ENCODE results near the gene EIF4A3. TPM values are rescaled to one million over a fixed set of nuclear protein-coding genes. Genes with fewer than 3 reads are reported as not detected.

EIF4A3 gene
- total and polyA plus RNA-seq, 5 experiments from 2014 or later: 53.0 to 88.6 (median 58.2) TPM

DNA sequence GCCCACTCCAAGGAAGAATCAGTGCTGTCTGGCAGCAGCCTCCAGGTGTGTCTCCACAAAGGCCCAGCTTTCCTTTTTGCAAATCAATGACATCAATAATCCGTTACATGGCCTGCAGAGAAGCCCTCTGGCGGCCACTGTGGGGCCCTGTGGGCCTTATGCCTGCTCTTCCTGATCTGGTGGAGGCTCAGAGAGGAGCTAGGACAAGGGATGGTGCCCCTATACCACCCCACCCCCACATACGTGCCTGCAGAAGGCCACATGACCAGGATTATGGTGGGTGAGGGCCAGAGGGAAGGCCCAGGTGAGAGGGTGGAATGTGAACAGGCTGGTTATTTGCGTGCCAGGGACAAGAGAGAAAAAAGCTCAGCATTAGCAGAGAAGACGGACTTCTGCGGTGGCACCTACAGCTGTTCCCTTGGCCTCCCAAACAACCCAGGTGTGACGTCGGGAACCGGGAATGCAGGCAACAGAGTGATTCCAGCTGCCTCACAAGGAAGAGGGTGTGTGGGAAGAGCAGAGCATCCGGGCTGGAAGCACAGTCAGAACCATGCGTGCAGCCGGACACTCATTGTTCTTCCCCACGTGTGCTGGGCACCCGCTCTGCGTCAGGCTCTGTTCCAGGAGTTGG, 22.5 kb downstream of the EIF4A3 start:
- Mint-ChIP-seq H3K27me3 (peaks cover 13 to 30% (median 22%) of the 10 kb centered on the region in 5 donors), H3K36me3 (no peaks in the 10 kb centered on the region), H3K9me3 (no peaks in the 10 kb centered on the region), H3K4me1 (peaks cover 0 to 1% (median 0%) of the 10 kb centered on the region in 4 donors), H3K27ac (no peak overlapping the region), H3K4me3 (no peak overlapping the region)
- ATAC-seq: no peak
- POLR2A ChIA-PET: no interaction called here
- no peak for DNase-seq

DNA sequence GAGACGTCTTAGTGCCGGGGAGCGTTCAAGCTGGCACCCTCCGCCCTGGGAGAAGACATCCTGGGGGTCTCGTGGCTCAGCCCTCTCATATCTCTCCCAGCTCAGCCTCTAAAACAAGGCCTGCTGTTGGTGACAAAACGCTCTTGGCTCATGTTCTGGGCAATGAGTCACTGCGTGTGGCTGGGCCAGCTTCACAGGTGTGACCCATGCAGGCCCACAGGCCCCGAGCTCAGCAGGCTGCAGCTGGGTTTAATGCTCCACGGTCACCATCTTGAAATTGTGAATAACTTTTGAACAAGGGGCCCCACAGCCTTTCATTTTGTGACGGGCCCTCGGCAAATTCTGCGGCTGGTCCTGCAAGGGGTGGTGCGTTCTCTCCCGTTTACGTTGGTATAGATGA, 23.1 kb downstream of the EIF4A3 start:
- POLR2A ChIA-PET: no interaction called here
- Mint-ChIP-seq H3K9me3 (no peaks in the 10 kb centered on the region), H3K36me3 (no peaks in the 10 kb centered on the region), H3K27ac (no peak overlapping the region), H3K4me3 (no peak overlapping the region), H3K4me1 (no peaks in the 10 kb centered on the region), H3K27me3 (peaks cover 12 to 24% (median 18%) of the 10 kb centered on the region in 5 donors)
- DNase-seq: no peak
- ATAC-seq: no peak

DNA sequence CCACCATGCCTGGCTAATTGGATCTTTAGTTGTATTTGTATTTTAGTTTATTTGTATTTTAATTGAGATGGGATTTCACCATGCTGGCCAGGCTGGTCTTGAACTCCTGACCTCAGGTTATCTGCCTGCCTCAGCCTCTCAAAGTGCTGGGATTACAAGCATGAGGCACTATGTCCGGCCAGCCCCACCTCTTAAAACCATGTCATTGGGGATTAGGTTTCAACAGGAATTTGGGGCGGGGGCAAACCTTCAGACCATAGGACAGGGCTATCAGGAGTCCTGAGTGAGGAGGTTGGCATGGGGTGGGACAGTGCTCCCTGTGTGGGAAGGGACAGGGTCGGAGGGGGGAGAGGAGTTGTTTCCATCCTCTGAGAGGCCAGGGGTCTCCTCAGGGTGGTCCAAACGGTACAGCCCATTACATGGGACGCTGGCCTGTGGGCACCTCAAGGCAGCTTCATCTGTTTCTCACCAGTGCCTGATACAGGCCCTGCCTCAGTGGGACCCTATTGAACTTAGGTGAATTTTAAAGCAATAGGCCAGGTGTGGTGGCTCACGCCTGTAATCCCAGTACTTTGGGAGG, 23.9 kb downstream of the EIF4A3 start:
- Mint-ChIP-seq H3K36me3 (no peaks in the 10 kb centered on the region), H3K4me3 (no peak overlapping the region), H3K4me1 (no peaks in the 10 kb centered on the region), H3K27me3 (peaks cover 9 to 16% (median 15%) of the 10 kb centered on the region in 5 donors), H3K9me3 (no peaks in the 10 kb centered on the region), H3K27ac (no peak overlapping the region)
- no peak for DNase-seq
- ATAC-seq: no peak
- POLR2A ChIA-PET: no interaction called here

DNA sequence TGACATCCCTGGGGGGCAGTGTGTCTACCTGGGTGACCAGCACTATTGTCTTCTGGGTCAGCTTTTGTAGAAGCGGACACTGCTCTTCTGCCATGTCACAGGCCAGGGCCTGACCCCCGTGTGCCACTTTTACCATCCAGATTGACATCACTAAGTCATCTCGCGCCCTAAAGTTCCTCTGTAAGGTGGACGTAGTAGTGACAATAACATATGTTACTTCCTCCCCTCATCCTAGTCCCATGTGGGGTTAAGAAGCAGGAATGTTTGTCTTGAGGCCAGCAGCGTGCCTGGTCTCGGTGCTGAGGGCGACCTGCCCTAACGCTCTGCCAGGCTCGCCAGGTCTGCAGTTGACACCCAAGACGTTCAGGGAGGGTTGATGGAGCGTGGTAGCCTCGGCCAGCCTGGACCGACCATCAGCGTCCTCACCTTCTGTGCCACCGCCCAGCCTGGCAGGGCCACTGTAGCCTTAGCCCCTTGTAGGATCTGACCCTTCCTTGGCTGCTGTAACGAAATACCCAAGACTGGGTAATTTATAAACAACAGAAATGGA, 24.8 kb downstream of the EIF4A3 start:
- peaks cover 4 to 16% (median 10%) of the 10 kb centered on the region in 5 donors for H3K27me3 Mint-ChIP-seq
- H3K4me3 Mint-ChIP-seq: no peak overlapping the region
- no peaks in the 10 kb centered on the region for H3K9me3 Mint-ChIP-seq
- DNase-seq (no peak), ATAC-seq (no peak)
- POLR2A ChIA-PET: no interaction called here
- H3K4me1 Mint-ChIP-seq: no peaks in the 10 kb centered on the region
- H3K27ac Mint-ChIP-seq: no peak overlapping the region
- H3K36me3 Mint-ChIP-seq: no peaks in the 10 kb centered on the region

DNA sequence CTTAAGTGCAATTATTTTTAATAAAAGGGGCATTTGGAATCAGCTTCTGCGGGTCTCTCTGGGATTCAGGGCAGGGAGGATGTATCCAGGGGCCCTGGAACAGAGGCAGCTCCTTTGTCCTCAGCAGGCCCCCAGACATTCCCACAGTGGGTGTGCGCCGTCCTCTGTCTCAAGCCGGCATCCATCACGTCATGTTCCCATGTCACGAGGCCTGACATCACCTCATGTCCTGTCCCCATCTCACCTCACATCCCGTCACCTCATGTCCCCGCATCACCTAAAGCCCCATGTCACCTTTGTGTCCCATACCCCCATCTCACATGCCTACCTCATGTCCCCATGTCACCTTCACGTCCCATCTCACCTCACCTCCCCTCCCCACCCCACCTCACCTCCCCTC, 27.1 kb downstream of the EIF4A3 start:
- POLR2A ChIA-PET: no interaction called here
- no peaks in the 10 kb centered on the region for H3K4me1 Mint-ChIP-seq
- peaks cover 0 to 9% (median 2%) of the 10 kb centered on the region in 5 donors for H3K27me3 Mint-ChIP-seq
- H3K4me3 Mint-ChIP-seq: no peak overlapping the region
- peaks cover 0 to 10% (median 5%) of the 10 kb centered on the region in 9 donors for H3K9me3 Mint-ChIP-seq
- DNase-seq (no peak), ATAC-seq (no peak)
- H3K36me3 Mint-ChIP-seq: peaks cover 0 to 6% (median 2%) of the 10 kb centered on the region in 3 donors
- H3K27ac Mint-ChIP-seq: no peak overlapping the region

DNA sequence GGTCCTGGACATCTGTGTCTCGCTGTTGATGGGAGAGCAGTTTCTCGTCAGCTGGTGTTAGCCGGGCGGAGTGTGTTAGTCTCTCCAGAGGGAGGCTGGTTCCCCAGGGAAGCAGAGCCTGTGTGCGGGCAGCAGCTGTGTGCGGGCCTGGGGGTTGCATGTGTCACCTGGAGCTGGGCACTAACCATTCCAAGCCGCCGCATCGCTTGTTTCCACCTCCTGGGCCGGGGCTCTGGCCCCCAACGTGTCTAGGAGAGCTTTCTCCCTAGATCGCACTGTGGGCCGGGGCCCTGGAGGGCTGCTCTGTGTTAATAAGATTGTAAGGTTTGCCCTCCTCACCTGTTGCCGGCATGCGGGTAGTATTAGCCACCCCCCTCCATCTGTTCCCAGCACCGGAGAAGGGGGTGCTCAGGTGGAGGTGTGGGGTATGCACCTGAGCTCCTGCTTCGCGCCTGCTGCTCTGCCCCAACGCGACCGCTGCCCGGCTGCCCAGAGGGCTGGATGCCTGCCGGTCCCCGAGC, 27.6 kb downstream of the EIF4A3 start:
- no peak for DNase-seq
- peaks cover 0 to 7% (median 2%) of the 10 kb centered on the region in 3 donors for H3K36me3 Mint-ChIP-seq
- peaks cover 0 to 12% (median 6%) of the 10 kb centered on the region in 9 donors for H3K9me3 Mint-ChIP-seq
- no peaks in the 10 kb centered on the region for H3K4me1 Mint-ChIP-seq
- H3K4me3 Mint-ChIP-seq: no peak overlapping the region
- peaks cover 0 to 5% (median 2%) of the 10 kb centered on the region in 5 donors for H3K27me3 Mint-ChIP-seq
- no peak overlapping the region for H3K27ac Mint-ChIP-seq
- no peak for ATAC-seq
- POLR2A ChIA-PET: no interaction called here

DNA sequence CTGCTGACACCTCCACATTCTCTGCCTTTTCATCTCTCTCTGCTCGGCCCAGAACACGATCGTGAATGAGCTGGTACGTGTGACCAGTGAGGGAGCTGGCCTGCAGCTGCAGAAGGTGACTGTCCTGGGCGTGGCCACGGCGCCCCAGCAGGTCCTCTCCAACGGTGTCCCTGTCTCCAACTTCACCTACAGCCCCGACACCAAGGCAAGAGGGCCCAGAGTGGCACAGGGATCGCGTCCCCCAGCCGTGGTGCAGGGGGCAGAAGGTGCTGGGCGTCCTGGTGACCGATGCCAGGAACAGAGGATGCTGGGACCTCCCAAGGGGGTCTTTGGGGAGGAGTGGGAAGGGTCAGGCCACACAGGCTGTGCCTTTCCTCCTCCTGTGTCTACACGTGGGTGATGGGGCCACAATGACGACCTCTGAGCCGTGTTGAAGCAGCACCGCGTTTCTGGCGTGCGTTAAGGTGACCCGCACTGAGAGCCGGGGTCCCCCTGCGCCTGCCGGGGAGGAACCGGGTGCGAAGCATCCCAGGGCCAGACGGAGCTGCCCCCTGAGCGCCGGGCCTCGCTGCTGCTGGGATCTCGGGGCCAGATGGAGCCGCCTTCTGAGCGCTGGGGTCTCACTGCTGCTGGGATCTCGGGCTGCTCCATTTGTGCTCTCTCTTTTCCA, 28.2 kb downstream of the EIF4A3 start:
- Mint-ChIP-seq H3K27ac (no peak overlapping the region), H3K4me1 (no peaks in the 10 kb centered on the region), H3K27me3 (no peaks in the 10 kb centered on the region), H3K9me3 (peaks cover 0 to 12% (median 6%) of the 10 kb centered on the region in 9 donors), H3K4me3 (no peak overlapping the region), H3K36me3 (peaks cover 0 to 7% (median 2%) of the 10 kb centered on the region in 3 donors)
- no peak for ATAC-seq
- no peak for DNase-seq
- POLR2A ChIA-PET: no interaction called here

DNA sequence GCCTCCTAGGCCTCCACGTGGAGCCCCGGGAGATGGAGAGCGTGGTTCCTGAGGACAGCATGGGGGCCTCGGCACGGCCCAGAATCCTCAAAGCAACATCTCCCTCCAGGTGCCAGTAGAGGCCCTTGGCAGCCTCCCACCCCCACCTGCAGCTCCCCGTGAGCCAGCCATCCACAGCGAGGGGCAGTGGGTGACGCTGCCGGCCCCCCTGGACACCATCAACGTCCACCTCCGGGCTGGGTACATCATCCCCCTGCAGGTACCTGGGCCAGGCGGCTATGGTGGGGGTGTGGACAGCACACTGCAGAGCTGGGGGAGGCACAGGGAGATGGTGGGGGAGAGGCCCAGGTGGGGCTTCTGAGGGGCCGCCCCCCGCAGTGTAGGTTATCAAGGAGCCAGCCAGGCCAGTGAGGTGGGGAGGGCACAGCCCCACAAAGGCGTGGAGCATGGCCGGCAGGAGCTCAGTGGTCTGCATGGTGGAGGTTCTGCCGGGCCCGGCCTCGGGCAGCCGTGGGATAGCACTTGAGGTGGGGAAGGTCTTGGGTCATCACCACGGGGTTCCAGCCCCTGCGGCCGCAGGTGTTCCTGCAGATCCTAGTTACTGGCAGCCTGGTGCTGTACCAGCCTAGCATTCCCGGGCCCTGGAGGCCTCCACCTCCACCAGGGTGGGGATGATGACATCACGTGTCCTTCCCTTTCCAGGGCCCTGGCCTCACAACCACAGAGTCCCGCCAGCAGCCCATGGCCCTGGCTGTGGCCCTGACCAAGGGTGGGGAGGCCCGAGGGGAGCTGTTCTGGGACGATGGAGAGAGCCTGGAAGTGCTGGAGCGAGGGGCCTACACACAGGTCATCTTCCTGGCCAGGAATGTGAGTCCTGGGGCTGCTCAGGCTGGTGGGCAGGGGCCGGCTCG, 29.2 kb downstream of the EIF4A3 start:
- POLR2A ChIA-PET: interaction anchor here (0.6 kb wide), 1 partner anchor 14 kb away, joined by 3 read pairs; no protein-coding TSS in a partner anchor
- DNase-seq (peak in 1 of 10 donors; percentile 61), ATAC-seq (no peak)
- no peaks in the 10 kb centered on the region for H3K27me3 Mint-ChIP-seq
- peaks cover 0 to 7% (median 2%) of the 10 kb centered on the region in 3 donors for H3K36me3 Mint-ChIP-seq
- H3K4me1 Mint-ChIP-seq: no peaks in the 10 kb centered on the region
- no peak overlapping the region for H3K27ac Mint-ChIP-seq
- no peak overlapping the region for H3K4me3 Mint-ChIP-seq
- H3K9me3 Mint-ChIP-seq: peaks cover 0 to 12% (median 6%) of the 10 kb centered on the region in 9 donors

DNA sequence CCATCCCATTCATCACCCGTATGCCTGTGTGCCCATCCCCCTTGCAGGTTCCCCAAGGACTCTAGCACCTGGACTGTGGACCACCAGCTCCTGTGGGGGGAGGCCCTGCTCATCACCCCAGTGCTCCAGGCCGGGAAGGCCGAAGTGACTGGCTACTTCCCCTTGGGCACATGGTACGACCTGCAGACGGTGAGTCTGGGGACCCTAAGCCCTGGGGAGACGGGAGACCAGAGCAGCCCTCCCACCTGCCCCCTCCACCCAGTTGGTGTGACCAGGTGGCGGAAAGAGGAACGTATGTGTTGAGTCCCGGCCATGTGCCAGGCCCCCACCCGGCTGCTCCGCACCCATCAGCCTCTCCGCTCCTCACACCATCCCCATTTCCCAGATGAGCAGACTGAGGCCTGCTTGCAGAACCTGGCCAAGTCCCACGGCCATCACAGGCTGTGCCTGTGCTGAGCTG, 30.0 kb downstream of the EIF4A3 start:
- POLR2A ChIA-PET: interaction anchor here (0.7 kb wide), 1 partner anchor 15 kb away, joined by 3 read pairs; the partner anchor contains the start of gene GAA
- DNase-seq: peak in 1 of 10 donors; percentile 59
- no peaks in the 10 kb centered on the region for H3K4me1 Mint-ChIP-seq
- no peak overlapping the region for H3K4me3 Mint-ChIP-seq
- no peaks in the 10 kb centered on the region for H3K27me3 Mint-ChIP-seq
- H3K36me3 Mint-ChIP-seq: peaks cover 0 to 7% (median 2%) of the 10 kb centered on the region in 3 donors
- H3K27ac Mint-ChIP-seq: no peak overlapping the region
- peaks cover 0 to 12% (median 6%) of the 10 kb centered on the region in 9 donors for H3K9me3 Mint-ChIP-seq
- ATAC-seq: no peak

DNA sequence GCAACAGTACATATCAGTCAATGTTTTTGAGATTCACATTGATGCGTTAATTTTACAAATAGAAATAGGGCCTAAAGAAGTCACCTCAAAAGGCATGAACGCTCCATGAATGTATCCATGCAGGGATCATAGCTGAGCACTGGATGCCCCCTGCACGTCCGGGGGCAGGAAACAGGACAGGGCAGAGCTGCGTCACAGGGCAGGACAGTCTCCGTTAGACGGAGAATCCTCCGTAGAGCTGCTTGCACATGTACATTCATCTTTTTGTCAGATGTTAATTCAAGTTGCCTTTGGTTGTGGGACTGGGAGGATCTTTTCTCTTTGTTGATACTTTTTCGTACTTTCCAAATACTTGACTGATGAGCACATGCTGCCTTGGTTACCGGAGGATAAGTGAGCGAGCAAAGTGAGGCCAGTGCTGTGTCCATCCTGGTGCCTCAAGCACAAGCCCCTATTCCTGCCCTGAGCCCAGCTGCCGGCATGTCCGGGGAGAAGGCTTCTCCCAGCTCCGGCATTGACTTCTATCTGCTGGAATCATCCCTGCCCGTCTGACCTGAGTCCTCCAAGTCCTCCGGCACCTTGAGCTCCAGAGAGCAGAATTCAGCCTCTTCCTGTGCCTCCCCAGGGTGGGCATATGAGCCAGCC, 30.5 kb downstream of the EIF4A3 start:
- no peaks in the 10 kb centered on the region for H3K4me1 Mint-ChIP-seq
- no peak overlapping the region for H3K4me3 Mint-ChIP-seq
- no peak for ATAC-seq
- H3K27ac Mint-ChIP-seq: no peak overlapping the region
- no peaks in the 10 kb centered on the region for H3K27me3 Mint-ChIP-seq
- DNase-seq: no peak
- peaks cover 0 to 12% (median 6%) of the 10 kb centered on the region in 9 donors for H3K9me3 Mint-ChIP-seq
- POLR2A ChIA-PET: interaction anchor here (0.7 kb wide), 1 partner anchor 15 kb away, joined by 3 read pairs; the partner anchor contains the start of gene GAA
- peaks cover 0 to 7% (median 2%) of the 10 kb centered on the region in 3 donors for H3K36me3 Mint-ChIP-seq

DNA sequence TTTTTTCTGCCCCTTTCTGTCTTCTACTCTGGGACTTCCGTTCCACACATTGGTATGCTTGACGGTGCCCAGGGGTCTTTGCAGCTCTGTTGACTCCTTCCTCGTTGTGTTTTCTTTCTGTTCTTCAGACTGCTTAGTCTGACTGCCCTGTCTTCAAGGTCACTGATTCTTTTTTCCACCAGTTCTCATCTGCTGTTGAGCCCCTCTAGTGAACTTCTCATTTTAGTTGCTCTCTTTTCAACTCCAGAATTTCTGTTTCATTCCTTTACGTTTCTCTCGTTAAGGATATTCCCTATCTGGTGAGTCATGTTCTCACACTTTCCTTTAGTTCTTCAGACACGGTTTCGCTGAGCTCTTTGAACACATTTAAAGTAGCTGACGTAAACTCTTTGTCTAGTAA, 31.8 kb downstream of the EIF4A3 start:
- peaks cover 0 to 12% (median 6%) of the 10 kb centered on the region in 9 donors for H3K9me3 Mint-ChIP-seq
- H3K36me3 Mint-ChIP-seq: peaks cover 0 to 7% (median 2%) of the 10 kb centered on the region in 3 donors
- DNase-seq: no peak
- no peaks in the 10 kb centered on the region for H3K27me3 Mint-ChIP-seq
- H3K27ac Mint-ChIP-seq: peak overlapping the region in 1 of 10 donors; percentile 0
- POLR2A ChIA-PET: no interaction called here
- H3K4me3 Mint-ChIP-seq: no peak overlapping the region
- no peak for ATAC-seq
- H3K4me1 Mint-ChIP-seq: no peaks in the 10 kb centered on the region

All from naive thymus-derived CD8-positive, alpha-beta T cell (primary cell).